ENCODE data around the gene SLC6A1.

Gene SLC6A1

GRCh38 chr3:10977892-10978510, 14.5 kb upstream of the SLC6A1 start:
- no peak for TF ChIP-seq ZNF274 (IDR thresholded peaks at IDR 0.05; ENCODE audit: low read depth, low read length)
- H3K4me3 ChIP-seq (ENCODE audit: low read length), result no peak overlapping the region

DNA sequence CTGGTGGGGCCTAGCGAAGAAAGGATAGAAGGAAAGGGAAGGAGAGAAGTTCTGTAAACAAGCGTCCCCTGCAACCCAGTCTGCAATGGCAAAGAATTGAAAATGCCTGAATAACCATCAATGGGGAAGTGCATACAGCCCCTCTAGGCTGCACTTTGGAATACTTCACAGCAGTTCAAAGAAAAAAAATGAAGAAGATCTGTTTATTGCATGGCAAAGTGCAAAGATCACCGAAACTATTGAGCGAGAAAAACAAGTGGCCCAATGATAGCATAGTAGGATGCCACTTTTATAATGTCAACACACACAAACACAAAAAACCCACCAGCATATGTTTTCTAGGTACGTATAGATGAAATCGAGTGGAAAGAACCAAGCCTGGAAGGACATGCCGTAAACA, 13.6 kb upstream of the SLC6A1 start:
- no peak overlapping the region for H3K4me3 ChIP-seq (ENCODE audit: low read length)
- TF ChIP-seq ZNF274 (IDR thresholded peaks at IDR 0.05; ENCODE audit: low read depth, low read length), result no peak

- TF ChIP-seq ZNF274 (IDR thresholded peaks at IDR 0.05; ENCODE audit: low read depth, low read length), result no peak
- H3K4me3 ChIP-seq (ENCODE audit: low read length), result no peak overlapping the region
Observed at GRCh38 chr3:10980312-10980711, 12.2 kb upstream of the SLC6A1 start.

GRCh38 chr3:10981031-10981430, 11.5 kb upstream of the SLC6A1 start:
- TF ChIP-seq ZNF274 (IDR thresholded peaks at IDR 0.05; ENCODE audit: low read depth, low read length), result no peak

GRCh38 chr3:10981961-10982360, 10.6 kb upstream of the SLC6A1 start:
- H3K4me3 ChIP-seq (ENCODE audit: low read length), result no peak overlapping the region
- TF ChIP-seq ZNF274 (IDR thresholded peaks at IDR 0.05; ENCODE audit: low read depth, low read length), result no peak

More at GRCh38 chr3:10981031-10981430, 11.5 kb upstream of the SLC6A1 start:
- no peak overlapping the region for H3K4me3 ChIP-seq (ENCODE audit: low read length)

DNA sequence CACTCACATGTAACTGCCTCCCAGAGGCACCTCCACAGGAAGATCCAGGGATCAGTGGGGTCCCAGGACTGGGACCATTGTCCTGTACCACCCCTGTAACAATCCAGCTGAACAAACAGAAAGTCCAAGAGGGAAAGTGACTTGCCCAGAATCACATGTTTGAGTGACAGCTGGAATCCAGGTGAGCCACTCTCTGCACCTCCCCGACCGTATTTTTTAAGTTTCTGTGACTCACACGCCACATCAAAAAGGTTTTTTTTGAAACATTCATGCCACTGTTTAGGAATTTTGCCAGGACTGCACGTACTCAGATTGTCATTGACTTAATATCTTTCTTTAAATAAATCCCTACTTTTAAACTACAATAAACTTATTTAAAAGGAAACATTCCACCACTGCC, 9.8 kb upstream of the SLC6A1 start:
- no peak for TF ChIP-seq ZNF274 (IDR thresholded peaks at IDR 0.05; ENCODE audit: low read depth, low read length)
- no peak overlapping the region for H3K4me3 ChIP-seq (ENCODE audit: low read length)

- no peak for TF ChIP-seq ZNF274 (IDR thresholded peaks at IDR 0.05; ENCODE audit: low read depth, low read length)
- no peak overlapping the region for H3K4me3 ChIP-seq (ENCODE audit: low read length)
Observed at GRCh38 chr3:10983219-10983916, 9.2 kb upstream of the SLC6A1 start.

- TF ChIP-seq ZNF274 (IDR thresholded peaks at IDR 0.05; ENCODE audit: low read depth, low read length), result no peak
- H3K4me3 ChIP-seq (ENCODE audit: low read length), result no peak overlapping the region
Observed at GRCh38 chr3:10984371-10984896, 8.1 kb upstream of the SLC6A1 start.

DNA sequence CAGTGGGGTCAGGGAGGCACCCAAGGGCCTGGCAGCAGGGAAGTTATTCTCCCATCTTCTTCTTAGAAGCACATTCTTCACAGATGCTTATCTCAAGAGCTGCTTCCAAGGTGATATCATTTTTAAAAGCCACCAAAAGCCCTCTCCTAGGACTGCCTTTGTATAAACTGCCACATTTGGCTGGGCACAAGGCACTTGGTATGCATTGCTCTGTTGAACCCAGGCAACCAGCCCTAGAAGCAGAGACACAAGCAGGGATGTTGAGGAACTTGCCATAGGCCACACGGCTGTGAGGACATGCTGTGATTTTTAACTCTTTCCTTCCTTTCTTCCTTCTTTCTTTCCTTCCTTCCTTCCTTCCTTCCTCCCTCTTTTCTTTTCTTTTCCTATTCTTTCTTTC, 7.4 kb upstream of the SLC6A1 start:
- H3K4me3 ChIP-seq (ENCODE audit: low read length), result no peak overlapping the region
- TF ChIP-seq ZNF274 (IDR thresholded peaks at IDR 0.05; ENCODE audit: low read depth, low read length), result no peak

DNA sequence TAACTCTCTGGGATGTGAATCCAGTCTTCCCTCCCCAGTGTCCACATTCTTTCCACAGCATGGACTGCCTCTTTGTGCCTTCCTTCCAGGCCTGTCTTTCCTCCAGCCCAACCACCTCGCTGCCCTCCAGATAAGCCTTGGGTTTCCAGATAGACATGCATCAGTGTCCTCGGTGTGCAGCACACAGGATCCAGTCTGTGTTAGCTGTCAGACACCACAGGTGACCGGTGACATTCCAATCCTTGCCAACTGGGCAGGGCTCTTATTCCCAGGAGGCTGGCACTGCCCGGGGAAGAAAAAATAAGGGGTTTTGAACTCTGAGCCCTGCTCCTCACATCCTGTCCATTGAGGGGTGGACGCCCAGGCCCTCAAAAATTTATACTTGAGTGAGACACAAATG, 6.0 kb upstream of the SLC6A1 start:
- no peak for TF ChIP-seq ZNF274 (IDR thresholded peaks at IDR 0.05; ENCODE audit: low read depth, low read length)
- H3K4me3 ChIP-seq (ENCODE audit: low read length), result no peak overlapping the region

DNA sequence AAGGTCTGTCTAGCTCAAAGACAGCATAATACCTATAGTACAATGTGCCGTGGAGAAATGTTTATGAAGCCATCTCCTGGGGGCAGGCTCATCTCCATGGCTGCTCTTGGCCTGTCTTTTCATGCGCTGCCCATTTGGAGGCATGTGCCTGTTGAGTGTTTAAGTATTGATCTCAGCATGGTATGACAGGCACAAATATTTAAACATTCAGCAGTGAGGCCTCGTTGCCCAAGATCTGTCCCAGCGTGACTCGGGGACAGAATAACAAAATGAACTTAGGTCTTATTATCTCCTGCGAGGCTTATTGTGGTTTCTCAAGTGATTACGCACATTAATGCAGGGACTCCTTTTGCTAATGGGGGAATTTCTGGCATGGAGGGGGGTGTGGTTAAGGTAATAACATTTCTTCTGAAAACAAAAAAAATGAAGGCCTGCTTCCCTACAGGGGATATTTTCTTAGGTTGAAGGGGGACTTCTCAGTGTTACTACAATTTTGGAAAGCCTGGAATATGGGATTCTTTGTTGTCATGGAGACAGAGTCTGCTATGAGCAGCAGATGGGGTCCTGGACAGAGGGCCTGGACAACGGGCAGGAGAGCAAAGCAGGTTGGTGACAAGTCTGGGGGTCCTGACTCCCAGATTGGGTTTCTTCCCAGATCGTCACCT, 4.4 kb upstream of the SLC6A1 start:
- TF ChIP-seq ZNF274 (IDR thresholded peaks at IDR 0.05; ENCODE audit: low read depth, low read length), result no peak

GRCh38 chr3:10988991-10989484, 3.5 kb upstream of the SLC6A1 start:
- no peak for TF ChIP-seq ZNF274 (IDR thresholded peaks at IDR 0.05; ENCODE audit: low read depth, low read length)
- no peak overlapping the region for H3K4me3 ChIP-seq (ENCODE audit: low read length)

More for the DNA sequence above, 4.4 kb upstream of the SLC6A1 start:
- no peak overlapping the region for H3K4me3 ChIP-seq (ENCODE audit: low read length)

DNA sequence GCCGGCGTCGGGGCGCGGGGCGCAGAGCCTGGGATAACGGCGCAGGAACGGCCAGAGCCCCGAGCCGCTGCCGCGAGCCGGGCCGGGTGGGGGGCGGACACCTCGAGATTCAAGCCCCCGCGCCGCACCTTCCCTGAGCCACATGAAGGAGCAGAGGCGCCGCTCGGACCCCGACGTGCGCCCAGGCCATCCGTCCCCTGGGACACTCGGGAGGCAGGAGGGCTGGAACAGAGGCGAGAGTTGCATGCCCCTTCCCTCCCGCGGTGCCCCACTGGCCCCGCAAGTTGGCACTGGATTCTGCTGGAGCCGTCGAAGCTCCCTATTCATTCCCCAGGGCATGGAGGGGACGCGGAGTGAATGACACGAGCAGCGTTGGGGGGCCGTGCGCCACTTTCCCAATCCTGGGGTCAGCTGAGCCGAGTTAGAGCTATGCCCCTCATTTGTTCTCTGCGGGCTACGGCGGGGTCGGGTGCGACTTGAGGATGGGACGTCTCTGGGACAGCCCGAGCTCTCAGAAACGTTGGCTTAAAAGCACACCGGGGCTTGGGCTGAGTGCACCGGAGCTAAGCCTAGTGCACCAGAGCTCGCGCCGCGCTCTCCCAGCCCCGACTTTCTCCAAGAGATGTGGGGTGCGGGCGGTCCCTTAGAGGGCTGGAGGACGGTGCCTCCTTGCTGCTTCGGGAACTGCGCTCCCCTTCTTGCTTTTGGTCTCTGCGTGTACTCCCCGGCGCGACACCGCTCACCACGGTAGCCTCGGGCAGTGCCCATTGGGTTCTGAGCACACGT, 588 bp downstream of the SLC6A1 start:
- TF ChIP-seq ZNF274 (IDR thresholded peaks at IDR 0.05; ENCODE audit: low read depth, low read length), result no peak
- H3K4me3 ChIP-seq (ENCODE audit: low read length), result no peak overlapping the region

GRCh38 chr3:10993729-10994065, 1.1 kb downstream of the SLC6A1 start:
- H3K4me3 ChIP-seq (ENCODE audit: low read length), result no peak overlapping the region
- TF ChIP-seq ZNF274 (IDR thresholded peaks at IDR 0.05; ENCODE audit: low read depth, low read length), result no peak
